GM21381 (cell line): Measurements from ENCODE around the gene C1QTNF9.
"Not testable (repeated sequence)": the region's sequence is repeated elsewhere in the genome, so short reads cannot be mapped to it uniquely, and the experiment has no call there.

Source experiments
- ATAC-seq: cut with Tn5 transposase; IDR thresholded peaks from one replicate; pipeline ENCODE4 v1.9.1; 2021; ENCODE audit warnings: mild to moderate bottlenecking, moderate library complexity; ENCODE audit not compliant: unreplicated experiment

C1QTNF9 gene

DNA sequence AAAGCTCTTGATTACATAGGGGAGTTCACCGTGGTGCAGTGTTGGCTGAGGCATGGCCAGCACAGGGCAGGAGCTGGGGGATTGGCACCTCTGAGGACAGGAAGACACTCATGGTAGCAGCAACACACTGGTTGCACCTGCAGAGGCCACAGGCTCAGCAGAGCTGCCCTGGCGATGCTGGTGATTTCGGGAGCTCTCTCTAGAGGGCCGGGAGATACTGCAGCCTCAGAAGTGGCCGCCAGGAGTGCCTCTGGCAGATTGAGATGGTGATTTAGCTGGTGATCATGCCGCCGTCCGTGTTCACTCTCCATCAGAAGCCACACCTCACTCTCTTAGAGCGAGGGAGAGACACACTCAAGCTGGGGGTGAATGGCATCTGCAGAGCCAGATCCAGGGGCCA lies 49.9 kb downstream of the C1QTNF9 start:
- not testable (repeated sequence) for ATAC-seq

DNA sequence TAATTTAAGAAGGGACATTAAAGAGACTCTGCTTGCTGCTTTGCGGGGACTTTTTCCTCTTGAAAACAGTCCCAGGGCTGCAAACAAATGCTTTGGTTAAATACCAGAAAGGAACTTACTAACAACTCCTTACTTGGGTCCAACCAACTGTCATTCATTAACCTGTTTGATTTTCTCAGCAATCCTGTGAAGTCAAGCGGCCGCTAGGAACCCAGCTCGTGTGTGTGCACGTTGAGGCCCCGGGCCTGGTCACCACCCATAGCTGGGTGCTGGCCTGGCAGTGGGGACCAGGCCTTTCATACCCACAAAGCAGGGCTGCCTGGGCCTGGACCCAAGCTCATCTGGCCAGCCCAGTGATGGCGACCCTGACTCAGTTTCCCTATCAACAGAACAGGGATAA lies 50.7 kb downstream of the C1QTNF9 start:
- no peak for ATAC-seq

DNA sequence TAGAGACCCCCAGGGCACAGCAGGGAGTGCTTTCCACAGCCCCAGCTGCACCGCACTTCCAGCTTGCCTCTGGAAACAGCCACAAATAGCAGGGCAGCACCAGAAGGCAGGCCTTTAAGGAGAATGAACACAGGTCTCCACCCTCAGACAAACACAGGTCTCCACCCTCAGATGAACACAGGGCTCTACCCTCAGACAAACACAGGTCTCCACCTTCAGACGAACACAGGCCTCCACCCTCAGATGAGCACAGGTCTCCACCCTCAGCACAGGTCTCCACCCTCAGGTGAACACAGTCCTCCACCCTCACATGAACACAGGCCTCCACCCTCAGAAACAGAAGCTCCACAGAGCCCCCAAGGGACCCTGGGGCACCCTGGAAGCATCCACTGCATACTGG lies 51.7 kb downstream of the C1QTNF9 start:
- ATAC-seq = no peak

DNA sequence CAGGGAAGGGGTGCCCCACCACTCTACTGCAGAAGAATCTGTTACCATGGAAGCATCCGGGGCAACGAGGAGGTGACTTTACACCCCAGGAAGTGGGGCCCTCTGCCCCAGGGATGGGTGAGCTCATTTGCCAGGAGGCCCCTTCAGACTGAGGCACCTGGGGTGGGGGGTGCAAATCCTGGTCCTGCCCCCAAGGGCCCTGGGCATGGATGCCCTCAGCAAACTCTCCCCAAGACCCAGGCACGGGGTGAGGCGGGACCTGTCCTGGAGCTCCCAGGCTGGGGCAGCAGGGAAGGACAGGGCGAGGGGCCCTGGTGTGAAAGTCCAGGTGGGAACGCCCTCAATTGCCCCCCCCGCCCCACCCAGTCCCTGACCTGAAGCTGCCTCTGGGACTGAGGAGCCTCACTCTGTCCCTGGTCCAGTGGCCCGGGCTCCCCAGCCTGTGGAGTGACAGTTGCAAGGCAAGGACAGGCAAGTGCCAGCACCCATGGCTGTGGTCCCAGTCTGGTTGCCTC lies 52.5 kb downstream of the C1QTNF9 start:
- ATAC-seq = no peak

DNA sequence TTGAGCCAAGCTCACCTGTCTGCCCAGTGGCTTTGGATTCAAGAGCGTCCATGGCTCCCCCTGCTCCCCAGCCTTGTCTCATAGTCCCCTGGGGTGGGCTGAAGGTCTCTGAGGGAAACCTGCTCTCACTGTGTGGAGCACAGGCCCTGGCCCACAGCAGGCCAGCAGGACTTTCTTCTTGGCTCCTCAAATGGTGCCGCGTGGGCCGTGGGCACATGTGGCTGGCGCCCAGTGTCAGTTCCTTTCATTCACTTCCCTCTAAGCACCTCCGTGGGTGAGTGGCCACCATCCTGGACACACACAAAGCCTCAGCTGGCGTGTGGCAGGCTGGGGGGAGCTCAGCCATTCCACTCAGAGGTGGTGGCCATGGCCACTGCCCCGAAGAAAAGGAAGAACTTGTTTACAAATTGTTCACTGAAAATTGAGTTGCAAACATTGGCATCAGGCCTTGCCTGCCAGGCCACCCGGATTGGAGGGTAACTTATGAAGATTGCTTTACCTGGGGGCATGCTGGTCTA lies 53.1 kb downstream of the C1QTNF9 start:
- no peak for ATAC-seq

DNA sequence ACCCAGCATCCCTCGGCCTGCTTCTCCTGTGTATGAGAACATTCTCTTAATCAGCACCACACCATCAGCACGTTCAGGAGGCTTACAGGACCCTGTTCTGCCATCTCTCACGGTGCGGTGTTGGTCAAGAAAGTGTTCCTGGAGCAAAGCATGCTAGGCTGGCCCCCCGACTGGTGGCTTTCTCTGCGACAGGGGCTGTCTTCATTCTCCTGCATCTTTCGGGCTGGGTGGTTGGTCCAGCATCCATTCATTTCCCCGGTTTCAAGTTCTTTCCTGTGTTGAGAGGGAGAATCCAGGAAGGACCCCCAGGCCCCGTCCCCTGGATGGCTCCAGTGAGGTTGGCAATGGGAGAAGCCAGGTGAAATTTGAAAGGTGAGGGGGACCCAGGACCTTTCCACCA lies 55.8 kb downstream of the C1QTNF9 start:
- ATAC-seq = no peak

DNA sequence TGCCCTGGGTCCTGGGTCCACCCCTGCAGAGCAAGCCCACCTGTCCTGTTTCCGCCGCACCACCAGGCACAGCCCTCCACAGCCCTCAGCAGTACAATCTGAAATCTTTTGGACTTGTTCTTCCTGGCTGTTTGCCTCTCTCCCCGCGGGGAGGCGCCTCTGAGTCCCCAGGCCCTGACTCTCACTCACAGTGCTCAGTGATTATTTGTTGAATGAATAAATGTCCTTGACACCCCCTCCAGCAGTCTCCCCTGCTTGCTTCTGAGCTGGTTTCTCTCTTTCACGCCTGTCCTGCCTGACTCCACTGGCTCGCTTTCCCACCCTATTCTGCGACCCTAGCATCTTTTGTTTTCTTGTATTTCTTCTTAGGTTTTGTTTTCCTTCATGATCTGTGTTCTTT lies 56.9 kb downstream of the C1QTNF9 start:
- ATAC-seq = not testable (repeated sequence)

DNA sequence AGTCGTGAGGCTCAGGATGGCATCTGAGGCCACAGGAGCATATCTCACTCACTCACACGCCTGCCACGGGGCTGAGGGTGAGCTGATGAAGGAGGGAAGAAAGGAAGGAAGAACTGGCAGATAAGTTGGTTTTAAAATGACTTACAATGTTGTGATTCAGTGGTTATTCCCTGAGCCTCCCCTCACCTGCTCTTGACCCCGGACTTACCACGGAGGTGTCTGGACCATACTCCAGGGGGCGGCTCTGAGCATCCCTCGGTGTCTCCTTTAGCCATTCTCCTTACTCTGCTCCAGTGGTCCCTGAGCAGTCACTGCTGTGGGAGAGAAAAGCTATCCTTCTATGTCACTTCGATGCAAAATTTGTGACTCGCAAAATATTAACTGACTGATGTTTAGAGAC lies 61.9 kb downstream of the C1QTNF9 start:
- ATAC-seq = not testable (repeated sequence)
